HG02852 (cell line): ENCODE results near the gene RPS23.

Experiments
- ATAC-seq: cut with Tn5 transposase; IDR thresholded peaks from one replicate; pipeline ENCODE4 v1.9.1; 2021; ENCODE audit warnings: mild to moderate bottlenecking, moderate library complexity; ENCODE audit not compliant: unreplicated experiment

The RPS23 gene

GRCh38 chr5:82246960-82247574 is 31.1 kb downstream of the RPS23 start:
- ATAC-seq: no peak

GRCh38 chr5:82244854-82245635 is 33.1 kb downstream of the RPS23 start:
- no peak for ATAC-seq

GRCh38 chr5:82244151-82244550 is 34.0 kb downstream of the RPS23 start:
- no peak for ATAC-seq

- no peak for ATAC-seq
These were observed 43.3 kb downstream of the RPS23 start for GRCh38 chr5:82234885-82235284.

- peak; percentile 88 for ATAC-seq
These were observed 52.5 kb downstream of the RPS23 start for GRCh38 chr5:82225525-82226172.
